ENCODE data around the gene RPTOR.

RPTOR gene

DNA sequence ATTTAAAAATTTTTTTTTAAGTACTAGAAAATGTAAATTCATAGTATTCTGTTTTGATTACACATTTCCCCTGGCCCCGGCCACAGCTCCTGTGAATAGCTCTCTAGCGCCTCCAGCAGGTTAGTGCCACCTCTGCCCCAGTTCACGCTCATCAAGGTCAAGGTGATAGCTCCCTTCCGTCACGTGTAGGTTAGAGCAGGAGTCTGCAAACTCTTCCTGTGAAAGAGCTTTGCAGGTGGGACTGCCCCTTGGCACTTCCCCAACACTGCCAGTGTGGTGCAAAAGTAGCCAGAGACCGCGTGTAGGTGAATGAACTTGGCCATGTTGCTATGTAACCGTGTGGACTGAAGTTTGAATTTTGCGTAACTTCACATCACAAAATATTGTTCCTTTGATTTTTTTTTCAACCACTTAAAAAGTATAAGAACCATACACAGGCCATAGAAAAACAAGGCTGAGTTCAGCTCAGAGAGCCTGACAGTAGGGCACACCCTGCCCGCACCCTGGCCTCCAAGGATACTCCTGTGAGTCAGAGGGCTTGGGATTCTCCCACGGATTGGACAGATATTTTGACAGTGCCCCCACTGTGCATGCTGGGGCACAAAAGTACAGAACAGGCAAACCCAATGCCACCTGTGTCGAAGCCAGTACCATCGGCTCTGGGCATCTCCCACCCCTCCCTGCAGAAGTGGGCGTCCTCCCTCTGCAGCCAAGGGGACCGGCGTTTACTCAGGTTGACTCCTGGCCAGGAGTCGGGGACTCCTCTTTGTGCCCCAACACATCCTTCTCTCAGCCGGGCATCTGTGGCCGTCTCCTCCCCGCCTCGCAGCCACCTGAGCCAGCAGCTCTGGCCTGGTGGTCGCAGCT, 355.0 kb downstream of the RPTOR start:
- DNase-seq = no peak

DNA sequence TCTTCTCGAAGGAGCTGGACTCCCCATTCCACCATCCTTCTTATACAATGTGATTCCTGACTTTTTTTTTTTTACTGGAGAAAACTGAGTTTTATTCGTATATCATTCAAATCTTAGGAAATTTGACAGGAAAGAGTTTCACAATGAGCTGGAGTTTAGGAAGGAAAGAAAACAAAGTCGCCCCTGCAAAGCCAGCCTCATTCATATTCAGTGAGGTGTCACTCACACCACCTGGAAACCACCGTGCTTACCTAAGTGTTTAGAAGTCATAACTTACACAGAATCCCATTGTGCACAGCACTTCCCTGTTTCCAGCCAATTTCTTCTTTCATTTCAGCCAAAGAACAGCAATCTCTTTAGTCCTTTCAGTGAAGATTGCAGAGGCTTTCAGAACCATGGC, 356.7 kb downstream of the RPTOR start:
- DNase-seq = no peak

DNA sequence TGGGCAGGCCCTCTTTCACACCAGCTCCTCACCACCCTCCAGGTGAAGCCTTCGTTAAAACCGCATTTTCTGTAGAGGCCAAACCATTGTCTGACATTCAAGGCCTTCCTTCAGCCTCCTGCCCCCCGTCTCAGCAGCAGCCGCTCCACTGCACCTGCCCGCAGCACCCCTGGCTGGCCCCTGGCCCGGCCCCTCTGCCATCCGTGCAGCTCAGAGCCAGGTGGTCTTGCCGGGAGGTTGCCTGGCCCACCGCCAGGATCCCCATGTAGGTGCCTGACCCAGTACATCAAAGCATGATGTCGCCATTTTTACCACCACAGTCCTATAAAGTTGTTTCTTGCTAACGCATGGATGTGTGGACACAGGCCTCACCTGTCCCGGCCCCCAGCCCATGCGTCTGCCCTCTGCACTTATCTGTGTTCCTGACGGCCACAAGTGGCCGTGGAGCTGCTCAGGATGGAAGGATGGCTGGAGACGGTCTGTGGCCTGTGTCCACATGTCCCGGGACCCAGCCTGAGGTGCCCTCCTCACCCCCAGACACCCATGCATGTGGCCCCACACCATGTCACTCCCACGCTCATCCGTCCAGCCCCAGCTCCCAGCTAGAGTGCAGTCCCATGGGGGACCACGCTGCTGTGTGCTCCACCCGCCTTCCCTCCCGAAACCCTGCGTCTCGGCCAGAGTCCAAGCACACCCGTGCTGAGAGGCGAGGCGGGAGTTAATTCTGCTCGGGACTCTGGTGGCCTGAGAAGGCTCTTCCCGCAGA, 357.7 kb downstream of the RPTOR start:
- no peak for DNase-seq

DNA sequence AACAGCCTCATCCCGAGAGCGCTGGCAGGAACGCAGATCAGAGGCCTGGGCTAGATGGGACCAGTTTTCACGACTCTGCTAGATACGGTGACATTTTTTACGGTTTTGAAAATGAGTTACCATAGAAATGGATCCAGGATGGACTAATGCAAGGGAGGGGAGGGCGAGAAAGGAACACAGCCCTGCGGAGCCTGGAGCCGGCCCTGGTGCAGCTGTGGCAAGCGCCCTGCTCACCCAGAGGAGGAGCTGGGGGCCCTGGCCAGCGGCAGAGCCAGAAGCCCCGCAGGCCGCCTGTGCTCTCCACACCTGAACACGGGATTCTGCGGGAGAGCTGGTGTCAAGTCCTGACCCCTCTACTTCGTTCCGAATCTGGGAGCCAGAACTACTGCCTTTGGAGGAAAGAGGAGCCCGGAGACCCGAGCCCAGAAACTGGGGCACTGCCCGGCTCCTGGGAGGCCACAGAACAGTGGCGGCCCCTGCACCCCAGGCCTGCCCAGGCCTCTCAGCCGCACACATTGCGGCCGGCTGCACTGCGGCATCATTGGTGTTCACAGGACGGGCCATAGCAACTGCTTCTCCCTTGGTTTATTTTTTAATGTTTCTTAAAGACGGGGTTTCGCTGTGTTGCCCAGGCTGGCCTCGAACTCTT, 358.4 kb downstream of the RPTOR start:
- DNase-seq = no peak

DNA sequence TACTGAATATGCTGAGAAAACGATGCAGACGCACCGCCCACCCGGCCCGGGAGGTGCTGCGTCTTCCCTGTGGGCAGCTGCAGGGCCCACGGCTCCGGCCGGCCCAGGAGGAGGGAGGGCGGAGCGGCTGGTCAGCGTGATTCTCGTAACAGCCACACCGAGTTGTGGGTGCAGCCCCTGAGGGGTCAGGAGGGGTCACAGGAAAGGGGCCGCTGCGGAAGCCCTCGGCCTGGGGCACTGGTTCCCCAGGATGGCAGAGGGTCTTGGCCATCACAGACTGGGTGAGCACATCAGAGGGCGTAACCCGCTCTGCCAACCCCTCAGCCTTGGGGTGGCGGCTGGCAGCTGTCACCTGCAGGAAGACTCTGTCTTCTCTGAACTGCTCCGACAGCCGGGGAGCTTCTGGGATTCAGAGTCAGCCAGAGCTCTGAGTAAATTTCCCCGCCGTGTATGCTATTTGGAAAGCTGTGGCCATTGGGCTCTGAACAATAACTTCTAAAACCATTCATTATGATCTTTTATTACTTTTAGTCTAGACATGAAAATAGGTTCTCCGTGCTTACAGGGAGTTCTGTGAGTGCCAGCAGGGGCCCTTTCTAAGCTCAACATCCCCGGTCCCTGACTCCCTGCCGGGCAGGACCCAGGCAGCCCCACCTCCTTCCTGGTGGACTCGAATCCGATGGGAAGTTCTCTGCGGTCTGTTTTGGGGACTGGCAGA, 359.6 kb downstream of the RPTOR start:
- no peak for DNase-seq

DNA sequence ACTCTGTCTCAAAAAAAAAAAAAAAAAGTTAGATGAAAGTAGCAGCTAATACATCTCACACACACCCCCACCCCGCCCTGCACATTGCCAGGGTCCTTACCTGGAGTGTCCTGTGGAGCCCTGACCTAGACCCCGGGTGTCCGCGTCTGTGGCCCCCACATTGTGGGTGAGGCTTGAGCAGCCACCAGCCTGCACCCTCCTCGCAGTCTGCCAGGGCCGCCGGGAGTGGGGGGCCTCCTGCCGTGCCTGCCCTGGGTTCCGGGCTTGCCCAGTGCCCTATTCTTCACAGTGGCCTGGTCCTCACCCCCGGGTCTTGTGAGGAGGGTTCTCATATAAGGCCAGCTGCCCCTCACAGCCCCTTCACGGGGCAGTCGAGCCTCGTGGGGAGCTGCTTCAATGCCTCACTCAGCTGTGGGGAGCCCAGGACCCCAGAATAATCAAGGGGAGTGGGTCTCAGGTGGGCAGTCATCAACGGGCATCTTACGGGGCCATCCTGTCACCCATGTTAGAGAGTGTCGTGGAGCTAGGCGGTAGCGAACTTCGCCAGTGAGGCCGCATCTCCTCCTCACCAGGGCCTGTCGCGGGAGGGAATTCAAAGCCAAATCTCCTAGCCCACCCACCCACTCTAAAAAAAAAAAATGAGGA, 361.1 kb downstream of the RPTOR start:
- DNase-seq = no peak

DNA sequence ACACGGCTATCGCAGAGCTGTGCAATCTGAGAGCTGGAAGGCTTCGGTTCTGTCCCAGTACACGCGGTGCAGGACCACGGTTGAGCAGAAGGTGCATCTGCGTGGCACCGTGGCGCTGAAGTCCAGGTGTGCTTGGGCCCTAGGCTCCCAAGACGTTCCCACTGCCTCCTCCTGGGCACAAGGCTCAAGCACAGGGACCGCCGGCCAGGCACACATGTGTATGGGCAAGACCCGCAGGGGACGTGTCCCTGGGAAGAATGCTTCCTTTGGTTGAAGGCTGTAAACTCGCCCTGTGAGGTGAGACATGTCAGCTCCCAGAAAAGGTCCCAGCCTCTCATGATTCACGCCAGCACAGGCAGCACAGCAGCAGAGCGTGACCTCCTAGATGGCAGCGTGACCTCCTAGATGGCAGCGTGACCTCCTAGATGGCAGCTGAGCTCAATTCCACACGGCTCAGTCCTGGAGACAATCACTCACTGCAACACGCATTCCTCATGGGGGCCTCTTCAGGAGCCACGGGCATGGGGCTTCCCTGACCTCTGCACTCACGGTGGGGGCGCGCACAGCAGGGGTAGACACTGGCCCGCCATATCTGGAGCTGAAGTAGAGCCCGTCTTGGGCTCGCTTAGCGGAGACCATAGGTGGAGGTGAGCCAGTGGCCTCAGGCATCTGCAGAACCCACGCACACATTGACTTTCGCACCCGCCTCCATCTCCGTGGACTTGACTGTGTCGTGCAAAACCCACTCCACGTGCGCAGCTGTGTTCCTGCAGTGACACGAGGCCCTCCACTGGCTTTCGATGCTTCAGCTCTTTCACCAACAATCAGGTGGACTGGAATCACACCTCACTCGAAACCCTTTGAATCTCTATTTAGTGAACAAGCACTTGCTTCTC, 362.0 kb downstream of the RPTOR start:
- no peak for DNase-seq

DNA sequence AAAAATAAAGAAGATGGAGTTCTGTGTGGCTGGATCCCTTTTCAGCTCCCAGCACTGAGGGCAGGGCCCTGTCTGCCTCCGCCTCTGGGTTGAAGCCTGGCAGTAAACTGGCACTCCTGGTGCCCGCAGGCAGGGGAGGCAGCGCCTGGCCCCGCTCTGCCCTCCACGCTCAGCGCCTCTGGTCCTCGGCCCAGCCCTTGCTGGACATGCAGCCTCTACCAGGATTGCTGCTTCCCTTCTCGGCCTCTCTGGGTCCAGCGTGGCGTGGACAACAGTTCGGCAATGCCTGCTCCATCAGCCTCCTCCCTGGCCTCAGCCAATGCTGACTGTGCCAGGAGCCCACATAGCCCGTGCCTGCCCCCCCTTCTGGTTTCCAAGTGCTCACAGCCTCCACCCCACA, 362.6 kb downstream of the RPTOR start:
- DNase-seq = no peak

DNA sequence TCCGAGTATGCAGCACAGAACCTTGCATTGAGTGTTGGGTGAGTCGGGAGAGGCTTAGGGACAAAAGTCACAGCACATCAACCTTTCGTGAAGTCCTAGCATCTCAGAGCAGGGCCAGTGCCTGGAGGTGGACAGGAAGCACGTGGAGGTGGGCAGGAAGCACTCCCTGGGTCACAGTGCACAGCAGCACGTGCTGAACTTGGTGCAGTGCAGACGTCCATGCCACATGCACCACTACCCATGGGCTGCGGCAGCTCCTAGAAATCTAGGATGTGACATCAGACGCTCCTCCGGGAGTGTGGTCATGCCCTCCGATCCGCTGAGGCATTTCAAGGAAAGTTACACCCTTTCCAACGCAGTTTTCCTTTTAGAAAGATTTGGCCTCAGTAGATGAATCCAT, 363.6 kb downstream of the RPTOR start:
- no peak for DNase-seq

DNA sequence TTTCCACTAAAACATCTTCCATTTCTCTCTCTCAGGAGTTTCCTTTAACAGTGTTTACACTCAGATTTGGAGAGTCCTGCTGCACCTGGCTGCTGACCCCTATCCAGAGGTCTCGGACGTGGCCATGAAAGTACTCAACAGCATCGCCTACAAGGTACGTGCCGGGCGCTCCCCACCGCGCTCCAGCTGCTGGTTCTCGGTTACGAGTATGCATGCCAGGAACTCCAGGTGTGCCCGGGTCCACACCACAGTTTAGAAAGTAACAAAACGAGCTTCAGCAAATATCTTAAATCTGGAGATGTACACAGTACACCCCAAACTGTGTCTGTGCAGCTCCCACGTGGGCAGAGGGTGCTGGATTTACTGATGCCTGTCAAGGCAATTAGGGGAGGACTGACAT, 364.1 kb downstream of the RPTOR start:
- no peak for DNase-seq

DNA sequence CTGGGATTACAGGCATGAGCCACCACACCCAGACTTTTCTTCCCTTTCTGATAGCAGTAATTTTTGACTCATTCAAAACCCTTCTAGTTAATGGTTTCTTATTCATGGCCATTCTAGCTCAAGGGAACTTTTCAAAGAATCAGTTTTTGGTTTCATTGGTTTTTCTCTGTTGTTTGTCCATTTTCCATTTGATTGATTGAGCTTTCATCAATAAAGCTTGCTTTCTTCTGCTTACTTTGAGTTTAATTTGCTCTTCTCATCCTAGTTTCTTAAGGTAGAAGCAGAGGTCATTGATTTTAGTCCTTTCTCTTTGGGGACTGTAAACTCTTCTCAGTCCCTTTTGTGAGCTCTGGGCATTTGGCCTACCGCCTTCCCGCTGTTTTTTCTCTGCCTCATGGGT, 365.0 kb downstream of the RPTOR start:
- DNase-seq = no peak

DNA sequence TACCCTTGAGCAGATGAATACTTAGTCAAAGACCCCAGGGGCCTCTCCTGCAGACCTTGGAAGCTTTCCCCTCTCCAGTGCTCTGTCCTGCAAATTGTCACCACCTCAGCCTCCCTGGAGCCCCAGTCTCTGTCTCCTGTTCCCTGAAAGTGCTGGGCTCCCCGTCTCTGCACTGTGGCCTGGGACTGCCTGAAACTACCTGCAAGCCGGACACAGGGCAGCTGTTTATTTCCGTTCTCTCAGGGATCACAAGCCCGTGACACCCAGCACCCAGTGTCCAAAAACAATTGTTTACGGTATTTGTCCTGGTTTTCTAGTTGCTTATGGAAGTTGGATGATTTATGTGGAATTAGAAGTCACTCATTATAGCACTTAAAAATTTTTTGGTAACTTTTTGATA, 365.4 kb downstream of the RPTOR start:
- DNase-seq = no peak

DNA sequence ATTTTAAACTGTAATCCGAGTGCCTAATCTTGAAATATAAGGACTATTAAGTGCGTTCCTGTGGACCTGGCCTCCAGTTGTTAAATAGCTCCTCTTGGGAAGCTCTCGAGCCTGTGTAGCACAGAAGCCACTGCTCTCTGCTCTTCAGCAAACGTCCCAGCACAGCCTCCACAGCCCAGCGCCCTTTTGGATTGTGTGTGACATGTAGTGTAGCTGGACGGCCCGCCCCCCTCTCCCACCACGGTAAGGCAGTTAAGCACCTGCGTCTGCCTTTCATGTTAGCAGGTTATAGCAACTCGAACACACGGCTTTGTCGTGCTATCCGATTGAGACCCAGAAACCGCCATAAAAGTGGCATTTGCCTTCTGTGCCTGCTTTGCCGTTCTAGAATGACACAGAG, 367.8 kb downstream of the RPTOR start:
- DNase-seq = no peak

DNA sequence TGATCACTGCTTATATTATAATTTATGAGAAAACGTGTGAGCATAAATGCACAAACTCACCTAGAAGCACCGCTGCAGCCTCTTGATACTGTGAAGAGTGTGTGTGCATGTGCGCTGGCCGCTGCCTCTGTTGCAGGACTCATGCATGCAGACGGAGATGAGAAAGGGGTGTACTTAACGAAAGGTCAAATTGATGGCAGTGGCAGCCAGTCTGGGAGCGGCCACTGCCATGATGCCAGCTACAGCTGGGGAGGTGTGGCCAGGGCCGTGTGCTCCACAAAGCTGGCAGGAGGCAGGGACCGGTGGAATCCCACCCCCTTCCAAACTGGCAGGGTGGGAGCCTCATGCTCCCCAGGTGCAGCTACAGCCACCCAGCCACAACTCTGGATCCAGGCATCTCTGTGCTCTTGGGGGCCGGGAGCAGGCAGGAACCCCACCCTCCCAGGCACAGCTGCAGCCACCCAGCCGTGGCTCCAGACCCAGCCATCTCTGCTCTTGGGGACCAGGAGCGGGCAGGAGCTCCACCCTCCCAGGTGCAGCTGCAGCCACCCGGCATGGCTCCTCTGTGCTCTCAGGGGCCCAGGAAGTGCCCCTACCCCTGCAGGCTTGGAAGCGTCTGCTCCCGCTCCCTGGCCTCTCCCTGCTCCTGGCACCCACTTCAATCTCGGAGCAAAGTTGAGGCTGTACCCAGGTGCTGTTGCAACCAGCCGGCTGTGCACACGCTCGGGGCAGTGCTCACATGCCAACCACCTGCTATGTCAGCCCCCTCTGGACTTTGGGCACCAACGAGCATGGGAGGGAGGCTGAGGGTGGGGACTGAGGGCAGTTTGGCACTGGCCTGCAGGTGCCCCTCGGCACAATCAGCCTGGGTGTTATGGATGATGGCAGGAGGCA, 369.5 kb downstream of the RPTOR start:
- no peak for DNase-seq

DNA sequence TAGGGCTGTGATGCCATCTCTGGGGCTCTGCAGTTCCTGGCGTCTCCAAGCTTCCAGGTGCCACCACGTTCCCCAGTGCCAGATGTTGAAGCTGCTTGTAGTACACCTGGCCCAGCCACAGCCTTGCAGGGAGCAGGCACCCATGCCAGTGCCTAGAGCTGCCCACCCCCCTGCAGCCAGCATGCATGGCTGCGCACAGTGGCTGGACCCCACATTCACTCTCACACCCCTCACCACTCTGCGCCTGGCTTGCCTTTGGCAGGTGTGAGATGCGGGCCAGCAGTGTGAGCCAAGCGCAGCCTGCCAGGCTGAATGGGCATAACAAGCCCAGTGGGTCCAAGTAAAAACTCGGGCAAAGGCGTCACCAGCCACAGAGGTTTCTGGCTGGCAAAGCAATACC, 371.6 kb downstream of the RPTOR start:
- DNase-seq = no peak

DNA sequence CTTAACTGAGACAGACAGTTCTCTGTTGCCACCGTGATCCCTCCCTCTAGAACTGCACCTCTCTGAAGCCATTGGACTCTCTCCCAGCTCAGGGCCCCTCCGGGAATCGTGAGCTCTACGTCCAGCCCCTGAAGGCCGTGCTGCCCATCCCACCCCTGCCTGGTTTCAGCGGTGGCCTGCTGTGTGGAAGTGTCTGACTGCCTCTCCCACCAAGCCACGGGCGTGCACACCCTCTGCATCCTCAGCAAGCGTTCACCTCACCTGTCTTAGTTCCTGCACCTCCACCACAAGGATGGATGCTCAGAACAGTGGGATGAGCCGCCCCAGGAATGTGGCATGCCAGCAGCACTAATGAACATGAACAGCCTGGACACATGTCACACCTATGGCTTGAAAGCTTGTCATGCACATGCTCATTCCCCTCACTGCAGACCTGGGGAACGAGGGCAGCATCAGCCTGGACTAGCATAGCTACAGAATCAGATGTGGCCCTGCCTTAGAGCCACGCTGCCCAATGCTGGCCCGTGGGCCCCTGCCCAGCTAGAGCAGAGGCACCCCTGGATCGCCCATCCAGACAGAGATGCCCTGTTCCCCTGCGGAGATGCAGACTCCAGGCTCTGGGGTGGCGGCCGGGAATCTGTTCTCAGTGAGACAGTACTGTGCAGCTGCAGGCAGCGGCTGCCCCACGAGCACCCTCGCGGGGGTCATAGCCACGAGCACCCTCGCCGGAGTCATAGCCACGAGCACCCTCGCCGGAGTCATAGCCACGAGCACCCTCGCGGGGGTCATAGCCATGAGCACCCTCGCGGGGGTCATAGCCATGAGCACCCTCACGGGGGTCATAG, 373.3 kb downstream of the RPTOR start:
- no peak for DNase-seq

DNA sequence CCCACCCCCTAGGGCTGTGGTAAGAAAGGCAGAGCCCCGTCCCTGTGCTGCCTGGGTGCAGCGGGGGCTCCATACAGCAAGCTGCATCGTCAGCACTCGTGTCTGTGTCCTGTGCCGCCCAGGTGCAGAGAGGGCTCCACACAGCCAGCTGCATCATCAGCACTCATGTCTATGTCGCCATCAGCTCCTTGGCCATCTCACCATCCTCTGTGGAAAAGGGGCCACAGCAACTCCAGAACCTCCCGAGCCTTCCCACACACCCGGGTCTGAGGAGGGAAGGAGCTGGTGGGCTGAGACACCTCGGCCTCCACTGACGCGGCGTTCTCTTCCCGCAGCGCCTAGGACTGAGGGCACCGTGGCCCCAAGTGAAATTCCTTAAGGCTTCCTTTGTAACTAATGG, 374.1 kb downstream of the RPTOR start:
- no peak for DNase-seq
